ENCODE data around the gene ZBTB7C. TPM values are rescaled to one million over a fixed set of nuclear protein-coding genes. Genes with fewer than 3 reads are reported as not detected.
A peak's percentile ranks its signal among the peaks of the same experiment; 100 is the strongest.

ZBTB7C gene
- total and polyA plus RNA-seq, 2 experiments from 2014 or later, result 2.3 to 5.5 TPM

DNA sequence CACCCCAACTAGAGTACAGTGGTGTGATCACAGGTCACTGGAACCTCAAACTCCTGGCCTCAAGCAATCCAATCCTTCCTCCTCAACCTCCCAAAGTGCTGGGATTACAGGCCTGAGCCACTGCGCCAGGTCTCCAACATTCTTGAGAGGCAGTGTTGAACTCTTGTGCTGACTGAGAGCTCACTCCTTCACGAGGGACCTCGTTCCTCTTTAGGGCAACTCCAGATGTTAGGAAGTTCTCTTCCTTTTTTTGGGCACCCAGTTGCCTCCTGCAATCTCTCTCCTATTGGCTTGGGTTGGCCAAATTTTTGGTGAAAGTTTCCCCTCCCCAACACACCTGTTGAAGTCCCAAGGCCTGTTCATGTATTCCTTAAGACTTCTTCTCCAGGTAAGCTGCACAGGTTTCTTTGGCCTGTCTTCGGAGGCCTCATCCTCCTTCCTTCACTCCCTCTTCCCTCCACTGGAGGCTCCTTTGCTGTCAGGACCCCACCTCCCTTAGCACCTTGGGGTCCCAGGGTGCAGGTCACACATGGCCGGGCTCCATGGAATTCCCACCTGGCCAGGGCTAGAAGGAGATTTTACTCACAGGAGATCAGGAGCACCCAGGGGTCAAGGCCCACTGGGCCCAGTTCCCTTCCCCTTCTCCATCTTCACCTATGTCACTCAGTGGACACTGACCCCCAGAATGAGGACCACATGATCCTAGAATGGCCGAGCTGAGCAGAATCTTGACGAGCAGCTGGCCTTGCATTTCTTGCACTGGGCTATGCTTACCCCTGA, 384.1 kb downstream of the ZBTB7C start:
- Histone ChIP-seq H3K4me3 (no peak overlapping the region), H3K27ac (no peak overlapping the region), H3K36me3 (no peaks in the 10 kb centered on the region), H3K9me3 (ENCODE audit: low read depth) (no peaks in the 10 kb centered on the region), H3K27me3 (peaks cover 4% of the 10 kb centered on the region), H3K4me1 (ENCODE audit: low read depth) (peaks cover 7% of the 10 kb centered on the region)
- TF ChIP-seq, protein P1, sequence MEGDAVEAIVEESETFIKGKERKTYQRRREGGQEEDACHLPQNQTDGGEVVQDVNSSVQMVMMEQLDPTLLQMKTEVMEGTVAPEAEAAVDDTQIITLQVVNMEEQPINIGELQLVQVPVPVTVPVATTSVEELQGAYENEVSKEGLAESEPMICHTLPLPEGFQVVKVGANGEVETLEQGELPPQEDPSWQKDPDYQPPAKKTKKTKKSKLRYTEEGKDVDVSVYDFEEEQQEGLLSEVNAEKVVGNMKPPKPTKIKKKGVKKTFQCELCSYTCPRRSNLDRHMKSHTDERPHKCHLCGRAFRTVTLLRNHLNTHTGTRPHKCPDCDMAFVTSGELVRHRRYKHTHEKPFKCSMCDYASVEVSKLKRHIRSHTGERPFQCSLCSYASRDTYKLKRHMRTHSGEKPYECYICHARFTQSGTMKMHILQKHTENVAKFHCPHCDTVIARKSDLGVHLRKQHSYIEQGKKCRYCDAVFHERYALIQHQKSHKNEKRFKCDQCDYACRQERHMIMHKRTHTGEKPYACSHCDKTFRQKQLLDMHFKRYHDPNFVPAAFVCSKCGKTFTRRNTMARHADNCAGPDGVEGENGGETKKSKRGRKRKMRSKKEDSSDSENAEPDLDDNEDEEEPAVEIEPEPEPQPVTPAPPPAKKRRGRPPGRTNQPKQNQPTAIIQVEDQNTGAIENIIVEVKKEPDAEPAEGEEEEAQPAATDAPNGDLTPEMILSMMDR (IDR thresholded peaks at IDR 0.05; ENCODE audit: low read depth, low read length), result no peak
- no peak for DNase-seq (ENCODE audit: low read depth in 1 of 2, low spot score in 1 of 2)

DNA sequence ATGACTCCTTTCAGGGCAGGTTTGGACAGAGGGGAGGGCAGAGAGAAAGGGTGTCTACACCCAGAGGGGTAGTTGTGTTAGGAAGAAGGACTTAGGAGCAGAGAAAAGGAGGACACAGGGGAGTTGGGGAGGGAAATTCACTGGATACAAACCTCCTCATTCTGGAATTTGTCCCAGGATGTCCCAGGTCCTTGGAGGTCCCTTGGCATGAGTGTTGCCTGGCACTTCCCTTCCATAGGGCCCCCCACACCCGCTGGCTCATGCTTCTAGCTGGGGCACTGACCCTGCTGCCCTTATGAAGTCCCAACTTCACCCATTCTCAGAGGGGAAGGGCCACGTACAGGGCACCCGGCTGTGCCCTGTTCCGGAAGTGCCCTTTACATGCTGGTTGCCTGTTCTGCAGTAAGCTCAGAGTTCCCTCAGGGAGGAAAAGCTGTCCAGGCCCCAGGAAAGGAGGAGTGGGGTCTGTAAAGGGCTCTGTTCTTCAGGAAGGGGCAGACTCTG, 385.1 kb downstream of the ZBTB7C start:
- Histone ChIP-seq H3K4me1 (ENCODE audit: low read depth) (peaks cover 7% of the 10 kb centered on the region), H3K27ac (no peak overlapping the region)
- DNase-seq (ENCODE audit: low read depth in 1 of 2, low spot score in 1 of 2), result no peak

DNA sequence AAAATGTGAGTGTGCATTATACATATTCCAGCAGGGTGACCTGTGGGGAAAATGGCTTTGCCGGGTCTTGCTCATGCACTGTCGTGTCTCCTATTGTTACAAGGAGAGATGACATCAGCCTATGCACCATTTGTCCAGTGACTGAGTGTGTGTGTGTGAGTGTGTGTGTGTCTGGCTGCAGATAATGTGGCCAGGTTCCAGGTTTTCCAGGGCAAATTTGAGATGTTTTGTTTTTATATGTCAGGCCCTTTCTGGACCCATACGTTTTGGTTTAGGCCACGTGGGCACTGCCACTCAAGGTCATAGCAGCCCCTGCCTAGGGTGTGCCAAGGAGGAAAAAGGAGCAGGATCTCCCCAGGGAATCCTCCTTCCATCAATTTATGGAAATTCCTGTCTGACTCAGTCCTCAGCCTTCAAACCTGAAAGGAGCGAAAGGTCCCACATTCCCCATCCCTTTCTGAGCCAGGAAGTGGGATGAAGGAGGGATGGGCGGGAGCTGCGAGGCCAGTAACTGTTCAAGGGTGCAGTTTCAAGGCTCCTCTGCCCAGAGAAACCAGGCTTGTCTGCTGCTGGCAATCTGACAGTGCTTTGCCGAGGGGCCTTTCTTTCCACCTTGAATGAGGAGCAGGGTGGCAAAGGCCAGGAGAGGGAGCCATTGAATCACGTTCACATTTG, 385.7 kb downstream of the ZBTB7C start:
- DNase-seq (ENCODE audit: low read depth in 1 of 2, low spot score in 1 of 2), result peak; percentile 70 to 74
- Histone ChIP-seq H3K27me3 (peaks cover 4% of the 10 kb centered on the region), H3K9me3 (ENCODE audit: low read depth) (no peaks in the 10 kb centered on the region), H3K27ac (no peak overlapping the region), H3K4me3 (no peak overlapping the region), H3K36me3 (no peaks in the 10 kb centered on the region), H3K4me1 (ENCODE audit: low read depth) (peaks cover 7% of the 10 kb centered on the region)
- TF ChIP-seq, protein P1 (IDR thresholded peaks at IDR 0.05; ENCODE audit: low read depth, low read length), result peak; percentile 53

More for the DNA sequence above, 385.1 kb downstream of the ZBTB7C start:
- Histone ChIP-seq H3K4me3 (no peak overlapping the region), H3K27me3 (peaks cover 4% of the 10 kb centered on the region), H3K9me3 (ENCODE audit: low read depth) (no peaks in the 10 kb centered on the region), H3K36me3 (no peaks in the 10 kb centered on the region)
- TF ChIP-seq, protein P1 (IDR thresholded peaks at IDR 0.05; ENCODE audit: low read depth, low read length), result no peak

DNA sequence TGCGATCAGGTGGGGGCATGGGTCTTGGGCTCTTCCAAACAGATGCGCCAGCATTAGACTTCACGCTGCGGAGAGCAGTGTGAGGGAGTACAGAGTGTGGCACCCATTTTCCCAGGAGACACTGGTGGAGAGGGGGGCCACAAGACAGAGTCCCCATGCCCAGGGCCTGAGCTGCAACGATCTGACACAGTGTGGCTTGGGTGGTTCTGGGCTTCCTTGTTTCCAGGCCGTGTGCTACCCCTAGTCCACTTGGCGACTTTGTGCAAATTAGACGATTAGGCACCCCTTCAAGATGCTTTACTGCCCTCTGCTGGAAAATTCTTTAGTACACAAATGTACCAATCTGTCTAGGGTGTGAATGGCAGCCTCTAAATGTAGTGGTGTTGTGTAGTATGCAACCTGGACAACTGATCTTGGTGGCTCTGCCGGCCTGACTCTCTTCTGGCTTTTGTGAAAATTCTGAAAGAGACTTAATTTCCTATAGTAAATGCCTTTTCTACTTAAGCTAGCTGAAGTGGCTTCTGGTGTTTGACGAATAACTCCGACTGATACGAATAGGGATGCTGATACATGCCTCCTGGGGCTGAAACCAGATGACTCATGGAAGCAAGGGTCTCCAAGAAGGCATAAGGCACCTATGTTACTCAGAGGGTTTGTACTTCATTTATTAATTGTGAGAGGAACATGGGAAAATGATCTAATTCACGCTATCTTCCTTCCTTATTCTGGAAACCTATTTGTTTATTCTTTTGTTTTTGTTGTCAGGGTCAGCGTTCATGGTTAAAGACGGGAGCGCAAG, 386.5 kb downstream of the ZBTB7C start:
- peaks cover 4% of the 10 kb centered on the region for H3K27me3 ChIP-seq
- peak; percentile 85 for DNase-seq (ENCODE audit: low read depth in 1 of 2, low spot score in 1 of 2)
- no peaks in the 10 kb centered on the region for H3K36me3 ChIP-seq
- TF ChIP-seq, protein P1 (IDR thresholded peaks at IDR 0.05; ENCODE audit: low read depth, low read length), result peak; percentile 64
- H3K9me3 ChIP-seq (ENCODE audit: low read depth), result no peaks in the 10 kb centered on the region
- no peak overlapping the region for H3K4me3 ChIP-seq
- H3K4me1 ChIP-seq (ENCODE audit: low read depth), result peaks cover 5% of the 10 kb centered on the region
- H3K27ac ChIP-seq, result no peak overlapping the region

DNA sequence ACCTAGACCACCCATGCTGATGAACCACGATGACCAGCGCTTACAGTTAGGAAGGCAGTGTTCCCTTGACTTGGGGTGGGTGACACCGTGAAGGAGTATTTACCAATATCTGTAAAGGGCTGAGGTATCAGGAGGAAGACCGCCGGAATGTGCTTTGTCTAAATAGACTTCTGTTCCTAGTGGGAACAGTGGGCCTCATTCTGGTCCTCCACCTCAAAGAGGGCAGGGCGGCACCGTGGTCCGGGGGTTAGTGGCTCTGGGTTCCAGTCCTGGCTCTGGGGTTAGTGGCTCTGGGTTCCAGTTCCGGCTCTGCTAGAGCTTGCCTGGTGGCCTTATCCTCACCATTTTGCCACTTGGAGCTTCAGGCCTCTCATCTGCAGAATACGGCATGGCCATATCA, 387.2 kb downstream of the ZBTB7C start:
- DNase-seq (ENCODE audit: low read depth in 1 of 2, low spot score in 1 of 2), result no peak
- Histone ChIP-seq H3K4me1 (ENCODE audit: low read depth) (no peaks in the 10 kb centered on the region), H3K27ac (no peak overlapping the region), H3K27me3 (peaks cover 4% of the 10 kb centered on the region), H3K9me3 (ENCODE audit: low read depth) (no peaks in the 10 kb centered on the region), H3K4me3 (no peak overlapping the region), H3K36me3 (no peaks in the 10 kb centered on the region)
- TF ChIP-seq, protein P1 (IDR thresholded peaks at IDR 0.05; ENCODE audit: low read depth, low read length), result no peak

Measured in cardiac muscle cell (in vitro differentiated cells and primary cell).